Islet precursor cell (in vitro differentiated cells): ENCODE results near the gene GAPDH.
A peak's percentile ranks its signal among the peaks of the same experiment; 100 is the strongest.

Source experiments
- DNase-seq: peaks from one replicate; pipeline ENCODE4 v3.0.0-alpha.2; 2018

GAPDH gene

GRCh38 chr12:6530576-6531260 lies 3.6 kb upstream of the GAPDH start:
- no peak for DNase-seq

GRCh38 chr12:6532051-6532926 lies 2.0 kb upstream of the GAPDH start:
- DNase-seq: peak; percentile 98

GRCh38 chr12:6532927-6533652 lies 1.2 kb upstream of the GAPDH start:
- DNase-seq: peak; percentile 99

- DNase-seq: no peak
Measured at GRCh38 chr12:6533653-6533922, 729 bp upstream of the GAPDH start.

- no peak for DNase-seq
Measured at GRCh38 chr12:6534695-6534944, 303 bp downstream of the GAPDH start.

- DNase-seq: peak; percentile 79
Measured at GRCh38 chr12:6534945-6535696, 804 bp downstream of the GAPDH start.

GRCh38 chr12:6535697-6535946 lies 1.3 kb downstream of the GAPDH start:
- no peak for DNase-seq

- DNase-seq: no peak
Measured at GRCh38 chr12:6535960-6536847, 1.9 kb downstream of the GAPDH start.

- DNase-seq: no peak
Measured at GRCh38 chr12:6536894-6537579, 2.7 kb downstream of the GAPDH start.

GRCh38 chr12:6537580-6538419 lies 3.5 kb downstream of the GAPDH start:
- DNase-seq: peak; percentile 92

GRCh38 chr12:6538420-6539313 lies 4.3 kb downstream of the GAPDH start:
- peak; percentile 74 for DNase-seq

- no peak for DNase-seq
Measured at GRCh38 chr12:6539314-6539682, 5.0 kb downstream of the GAPDH start.

- DNase-seq: peak; percentile 70
Measured at GRCh38 chr12:6539707-6540134, 5.4 kb downstream of the GAPDH start.

- peak; percentile 99 for DNase-seq
Measured at GRCh38 chr12:6540181-6540877, 6.0 kb downstream of the GAPDH start.

- DNase-seq: no peak
Measured at GRCh38 chr12:6541371-6542165, 7.3 kb downstream of the GAPDH start.

GRCh38 chr12:6542209-6543009 lies 8.1 kb downstream of the GAPDH start:
- DNase-seq: no peak

GRCh38 chr12:6546016-6546415 lies 11.7 kb downstream of the GAPDH start:
- no peak for DNase-seq

- DNase-seq: no peak
Measured at GRCh38 chr12:6547566-6547965, 13.2 kb downstream of the GAPDH start.
